IPS DF 4.7 (cell line): ENCODE data around the gene NCAPG2.

Experiments used
- DNase-seq: peaks from one replicate; pipeline ENCODE4 v3.0.0-alpha.2; 2013; ENCODE audit warnings: low spot score; ENCODE audit errors: extremely low read depth

Gene NCAPG2, protein sequence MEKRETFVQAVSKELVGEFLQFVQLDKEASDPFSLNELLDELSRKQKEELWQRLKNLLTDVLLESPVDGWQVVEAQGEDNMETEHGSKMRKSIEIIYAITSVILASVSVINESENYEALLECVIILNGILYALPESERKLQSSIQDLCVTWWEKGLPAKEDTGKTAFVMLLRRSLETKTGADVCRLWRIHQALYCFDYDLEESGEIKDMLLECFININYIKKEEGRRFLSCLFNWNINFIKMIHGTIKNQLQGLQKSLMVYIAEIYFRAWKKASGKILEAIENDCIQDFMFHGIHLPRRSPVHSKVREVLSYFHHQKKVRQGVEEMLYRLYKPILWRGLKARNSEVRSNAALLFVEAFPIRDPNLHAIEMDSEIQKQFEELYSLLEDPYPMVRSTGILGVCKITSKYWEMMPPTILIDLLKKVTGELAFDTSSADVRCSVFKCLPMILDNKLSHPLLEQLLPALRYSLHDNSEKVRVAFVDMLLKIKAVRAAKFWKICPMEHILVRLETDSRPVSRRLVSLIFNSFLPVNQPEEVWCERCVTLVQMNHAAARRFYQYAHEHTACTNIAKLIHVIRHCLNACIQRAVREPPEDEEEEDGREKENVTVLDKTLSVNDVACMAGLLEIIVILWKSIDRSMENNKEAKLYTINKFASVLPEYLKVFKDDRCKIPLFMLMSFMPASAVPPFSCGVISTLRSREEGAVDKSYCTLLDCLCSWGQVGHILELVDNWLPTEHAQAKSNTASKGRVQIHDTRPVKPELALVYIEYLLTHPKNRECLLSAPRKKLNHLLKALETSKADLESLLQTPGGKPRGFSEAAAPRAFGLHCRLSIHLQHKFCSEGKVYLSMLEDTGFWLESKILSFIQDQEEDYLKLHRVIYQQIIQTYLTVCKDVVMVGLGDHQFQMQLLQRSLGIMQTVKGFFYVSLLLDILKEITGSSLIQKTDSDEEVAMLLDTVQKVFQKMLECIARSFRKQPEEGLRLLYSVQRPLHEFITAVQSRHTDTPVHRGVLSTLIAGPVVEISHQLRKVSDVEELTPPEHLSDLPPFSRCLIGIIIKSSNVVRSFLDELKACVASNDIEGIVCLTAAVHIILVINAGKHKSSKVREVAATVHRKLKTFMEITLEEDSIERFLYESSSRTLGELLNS

DNA sequence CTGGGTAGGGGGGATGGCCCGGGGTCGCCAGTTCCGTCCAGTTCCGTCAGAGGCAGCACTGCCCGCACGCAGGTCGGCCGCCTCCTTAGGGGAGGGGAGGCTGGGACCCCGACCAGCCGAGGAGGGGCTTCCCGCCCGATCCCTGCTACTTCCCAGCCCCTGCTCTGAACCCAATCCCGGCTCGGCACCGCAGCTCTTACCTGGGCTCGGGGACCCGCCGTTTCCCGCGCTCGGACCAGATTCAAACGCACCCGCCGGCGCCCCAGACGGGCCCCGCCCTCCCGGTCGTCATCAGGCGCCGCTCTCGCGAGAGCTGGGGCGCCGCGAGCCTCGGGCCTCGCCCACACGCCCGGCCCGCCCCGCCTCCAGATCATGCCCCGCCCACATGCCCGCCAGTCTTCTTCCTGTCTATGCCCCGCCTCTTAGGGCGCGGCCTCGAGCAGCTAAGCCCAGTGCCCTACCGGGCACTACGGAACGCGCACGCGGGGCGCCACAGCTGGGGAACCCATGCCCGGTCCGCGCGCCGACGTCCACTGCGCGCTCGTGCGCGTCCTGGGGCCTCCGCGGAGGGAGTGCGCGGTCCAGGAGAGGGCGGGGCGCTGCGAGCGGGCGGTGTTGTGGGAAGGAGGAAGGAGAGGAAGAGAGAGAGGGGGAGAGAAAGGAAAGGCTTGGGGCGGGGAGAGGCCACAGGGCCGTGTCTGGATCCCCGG, at the start of gene NCAPG2:
NCAPG2 (minus strand) TSS at position 281 of the 710 bp plus-strand sequence. CDS start 2,905 bp downstream, outside the sequence.
- DNase-seq = peak; percentile 44

DNA sequence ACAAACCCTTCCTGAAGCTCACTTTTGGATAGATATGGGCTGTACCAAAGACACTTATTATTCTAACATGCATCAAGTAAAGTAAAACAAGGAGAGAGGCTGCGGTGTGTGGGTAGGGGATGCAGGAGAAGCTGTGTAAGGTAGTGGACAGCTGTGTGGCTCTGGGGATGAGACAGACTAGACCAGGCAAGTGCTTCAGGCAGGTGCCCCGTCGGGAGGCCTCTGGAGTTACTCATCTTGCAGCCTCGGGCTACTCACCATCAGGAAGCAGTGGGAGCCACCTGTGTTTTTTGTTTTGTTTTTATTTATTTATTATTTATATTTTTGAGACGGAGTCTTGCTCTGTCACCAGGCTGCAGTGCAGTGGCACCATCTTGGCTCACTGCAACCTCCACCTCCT, 49.3 kb upstream of the NCAPG2 start:
- DNase-seq = no peak

DNA sequence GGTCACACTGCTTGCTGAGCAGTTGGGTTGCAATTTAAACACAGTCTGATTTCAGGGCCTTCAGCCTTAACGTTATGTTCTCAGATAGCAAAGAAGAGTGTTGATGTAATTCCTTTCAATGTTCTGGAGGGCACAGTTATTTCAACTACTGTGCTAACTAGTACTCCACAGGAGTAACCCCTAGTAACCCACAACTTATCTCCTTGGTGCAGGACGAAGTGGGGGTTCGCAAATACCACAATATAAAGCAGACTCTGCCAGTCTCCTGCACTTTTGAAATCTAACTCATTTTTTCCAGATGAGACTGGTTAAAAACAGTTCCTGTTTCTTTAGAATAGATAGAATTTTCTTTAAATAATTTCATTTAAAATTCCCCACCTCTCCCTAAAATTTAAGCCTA, 47.1 kb upstream of the NCAPG2 start:
- DNase-seq = no peak

DNA sequence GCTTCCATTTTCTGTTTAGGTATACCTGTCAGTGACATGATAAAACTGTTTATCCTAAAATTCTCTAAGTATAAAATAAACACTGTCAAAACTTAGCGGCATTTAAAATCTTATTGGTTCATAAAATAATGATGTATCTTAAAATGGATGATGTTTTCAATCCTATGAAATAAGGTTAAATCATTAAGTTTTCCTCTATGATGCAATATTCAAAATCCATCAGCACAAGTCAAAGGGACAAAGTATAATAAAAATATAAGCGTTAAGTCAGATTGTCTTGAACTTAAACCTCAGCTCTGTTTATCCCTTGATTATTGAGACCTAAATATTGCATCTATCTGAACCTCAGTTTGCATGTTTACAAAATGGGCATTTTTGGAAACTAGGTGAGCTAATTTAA, 46.6 kb upstream of the NCAPG2 start:
- no peak for DNase-seq

DNA sequence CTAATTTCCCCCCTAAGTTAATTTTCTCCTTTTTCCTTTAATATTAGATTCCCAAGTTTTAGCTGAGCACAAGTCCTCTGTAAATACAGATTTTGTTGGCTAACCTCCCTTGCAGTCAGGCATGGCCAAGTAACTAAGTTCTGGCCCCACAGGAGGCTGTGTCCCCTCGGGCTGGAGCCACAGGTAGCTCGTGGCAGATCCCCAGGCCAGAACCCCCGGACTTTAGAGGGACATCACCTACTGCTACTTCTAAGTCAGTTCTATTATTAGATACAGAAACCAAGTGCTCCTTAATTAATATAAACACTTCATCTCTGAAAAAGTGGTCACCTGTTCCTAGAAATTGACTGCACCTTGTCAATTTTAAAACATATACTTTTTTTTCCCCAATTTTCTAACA, 46.1 kb upstream of the NCAPG2 start:
- DNase-seq = no peak

DNA sequence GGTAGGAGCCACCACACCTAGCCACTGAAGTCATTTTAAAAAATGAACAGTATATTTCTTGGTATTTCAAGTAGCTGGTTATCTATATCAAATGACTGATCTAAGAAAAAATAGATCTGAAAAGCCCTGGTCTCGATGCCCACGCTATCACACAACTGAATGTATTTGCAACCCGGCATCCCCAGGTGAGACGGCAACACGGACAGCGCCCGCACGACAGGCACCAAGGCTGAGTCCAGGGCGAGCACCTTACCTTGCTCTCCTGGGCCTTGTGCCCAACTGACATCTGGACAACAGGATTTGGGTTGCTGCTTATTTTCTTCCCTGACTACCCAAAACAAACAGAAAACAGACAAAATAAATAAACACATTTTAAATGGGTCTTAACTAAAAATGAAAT, 44.8 kb upstream of the NCAPG2 start:
- no peak for DNase-seq

DNA sequence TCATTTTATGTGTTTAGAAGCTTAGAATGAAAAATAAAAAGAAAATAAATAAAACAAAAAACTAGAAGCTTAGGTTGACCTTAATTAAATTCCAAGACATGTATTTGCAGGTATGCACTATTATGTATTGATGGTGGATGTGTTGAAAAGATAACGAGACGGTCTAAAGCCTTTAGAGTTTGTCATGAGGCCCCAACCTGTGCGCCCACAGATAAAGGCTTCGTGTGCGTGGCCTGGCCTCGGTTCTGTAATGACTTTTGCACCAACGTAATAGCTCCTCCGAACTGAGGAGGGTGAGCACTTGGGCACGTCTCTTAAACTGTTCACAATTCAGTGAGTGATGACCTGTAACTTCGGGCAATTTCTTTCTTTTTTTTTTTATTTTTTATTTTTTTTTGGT, 43.7 kb upstream of the NCAPG2 start:
- no peak for DNase-seq

DNA sequence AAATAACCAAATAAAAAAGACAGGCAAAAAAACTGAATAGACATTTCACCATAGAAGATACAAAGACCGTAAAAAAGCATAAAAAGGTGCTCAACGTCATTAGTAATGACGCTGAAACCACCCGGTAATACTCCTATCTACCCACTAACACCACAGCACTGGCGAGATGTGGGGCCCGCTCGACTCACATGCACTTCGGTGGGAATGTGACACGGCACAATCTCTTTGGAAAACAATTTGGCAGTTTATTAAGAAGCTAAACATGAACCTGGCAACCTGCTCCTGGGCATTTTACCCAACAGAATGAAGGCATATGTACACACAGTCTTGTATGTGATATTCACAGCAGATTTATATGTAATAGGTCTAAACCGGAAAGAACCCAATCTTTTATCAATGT, 42.8 kb upstream of the NCAPG2 start:
- DNase-seq = no peak

DNA sequence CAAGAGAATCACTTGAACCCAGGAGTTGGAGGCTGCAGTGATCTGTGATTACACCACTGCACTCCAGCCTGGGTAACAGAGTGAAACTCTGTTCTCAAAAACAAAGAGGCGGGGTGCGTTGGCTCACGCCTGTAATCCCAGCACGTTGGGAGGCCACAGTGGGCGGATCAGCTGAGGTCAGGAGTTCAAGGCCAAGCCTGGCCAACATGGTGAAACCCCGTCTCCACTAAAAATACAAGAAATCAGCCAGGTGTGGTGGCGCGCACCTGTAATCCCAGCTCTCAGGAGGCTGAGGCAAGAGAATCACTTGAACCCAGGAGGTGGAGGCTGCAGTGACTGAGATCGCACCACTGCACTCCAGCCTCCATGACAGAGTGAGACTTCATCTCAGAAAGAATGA, 42.4 kb upstream of the NCAPG2 start:
- DNase-seq = no peak

DNA sequence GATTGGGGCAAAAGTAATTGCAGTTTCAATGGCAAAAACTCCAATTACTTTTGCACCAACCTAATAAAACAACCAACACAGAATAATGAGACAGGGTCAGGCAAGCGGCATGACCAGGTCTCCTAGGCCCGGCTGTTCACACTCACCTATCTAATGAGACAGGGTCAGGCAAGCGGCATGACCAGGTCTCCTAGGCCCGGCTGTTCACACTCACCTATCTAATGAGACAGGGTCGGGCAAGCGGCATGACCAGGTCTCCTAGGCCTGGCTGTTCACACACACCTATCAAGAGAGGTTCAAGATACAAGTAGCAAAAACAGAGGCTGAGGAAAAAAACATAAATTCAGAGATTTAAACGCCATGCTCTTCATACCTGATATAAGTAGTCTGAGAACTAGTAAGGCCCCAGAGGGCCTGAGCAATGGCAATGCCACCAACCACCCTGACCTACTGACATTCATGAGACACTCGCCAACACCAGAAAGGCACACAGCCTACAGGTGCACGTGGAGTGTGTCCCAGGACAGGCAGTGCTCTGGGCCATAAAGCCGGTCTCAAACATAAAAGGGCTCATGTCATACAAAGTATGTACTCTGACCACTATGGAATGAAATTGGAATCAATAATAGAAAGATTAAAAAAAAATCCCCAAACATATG, 40.6 kb upstream of the NCAPG2 start:
- no peak for DNase-seq

DNA sequence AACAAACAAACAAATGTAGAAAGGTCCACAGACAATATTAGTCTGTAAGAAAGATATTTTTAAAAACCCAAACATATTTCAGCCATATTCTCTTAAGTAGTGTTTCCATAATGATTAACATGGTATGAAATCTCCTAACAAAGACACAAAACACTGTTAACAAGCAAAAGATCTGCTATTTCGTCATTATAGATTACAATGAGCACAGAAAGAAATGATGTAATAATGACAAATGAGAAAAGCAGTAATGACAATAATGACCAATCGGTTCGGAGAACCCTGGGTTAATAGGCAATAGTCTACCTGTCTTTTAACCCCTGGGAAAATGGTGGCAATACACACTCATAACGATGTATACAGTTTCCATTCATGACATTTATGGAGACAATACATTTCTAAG, 39.5 kb upstream of the NCAPG2 start:
- DNase-seq = no peak

DNA sequence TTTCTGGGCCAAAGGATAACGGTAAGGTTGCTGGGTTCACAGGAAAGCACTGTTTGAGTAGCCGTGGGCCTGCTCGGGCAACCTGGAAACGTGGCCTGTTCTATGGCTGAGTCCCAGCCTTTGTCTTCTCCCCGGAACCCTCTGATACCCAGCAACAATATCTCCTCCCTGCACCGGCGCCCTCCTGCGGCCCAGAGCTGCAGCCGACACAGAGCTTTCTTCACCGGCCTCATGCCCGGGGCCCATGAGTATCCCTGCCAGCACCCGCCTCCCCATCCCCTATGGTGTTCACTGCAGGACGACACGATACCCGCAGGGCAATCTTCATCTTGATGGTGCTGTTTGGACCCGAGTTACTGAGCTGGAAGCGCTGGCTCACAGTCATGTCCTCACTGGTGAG, 38.6 kb upstream of the NCAPG2 start:
- DNase-seq = peak; percentile 2

DNA sequence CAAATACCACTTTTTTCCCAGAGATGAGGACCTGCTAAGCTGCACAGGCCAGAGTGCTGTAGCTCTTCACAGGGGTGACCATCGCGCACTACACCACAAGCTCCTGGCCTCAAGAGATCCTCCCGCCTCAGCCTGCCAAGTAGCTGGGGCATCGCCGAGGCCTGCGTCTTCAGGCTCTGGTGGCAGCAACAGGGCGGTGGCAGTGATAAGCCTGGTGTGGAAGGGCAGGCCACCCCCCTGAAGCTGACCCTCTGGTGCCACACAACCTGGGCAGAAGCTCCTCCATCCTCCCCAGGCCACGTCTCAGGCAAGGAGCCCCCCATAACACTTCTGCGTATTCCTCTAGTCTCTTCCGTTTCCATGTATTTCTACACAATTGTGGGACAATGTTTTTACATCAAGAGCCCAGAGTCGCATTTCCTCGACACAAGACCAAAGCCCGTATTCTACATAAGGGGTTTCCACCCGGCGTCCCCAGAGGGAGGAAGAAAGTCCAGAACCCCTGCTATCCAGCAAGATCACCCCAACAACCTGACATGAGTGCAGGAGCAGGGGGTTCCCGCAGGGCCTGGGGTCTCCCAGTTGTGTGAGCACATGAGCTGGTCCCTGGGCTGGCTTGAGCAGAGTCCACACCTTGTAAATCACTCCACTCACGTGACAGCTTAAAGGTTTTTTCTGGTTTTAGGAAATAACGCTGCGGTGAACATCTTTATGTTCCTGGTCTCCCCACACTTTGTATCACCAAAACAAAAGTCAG, 37.6 kb upstream of the NCAPG2 start:
- DNase-seq = no peak

DNA sequence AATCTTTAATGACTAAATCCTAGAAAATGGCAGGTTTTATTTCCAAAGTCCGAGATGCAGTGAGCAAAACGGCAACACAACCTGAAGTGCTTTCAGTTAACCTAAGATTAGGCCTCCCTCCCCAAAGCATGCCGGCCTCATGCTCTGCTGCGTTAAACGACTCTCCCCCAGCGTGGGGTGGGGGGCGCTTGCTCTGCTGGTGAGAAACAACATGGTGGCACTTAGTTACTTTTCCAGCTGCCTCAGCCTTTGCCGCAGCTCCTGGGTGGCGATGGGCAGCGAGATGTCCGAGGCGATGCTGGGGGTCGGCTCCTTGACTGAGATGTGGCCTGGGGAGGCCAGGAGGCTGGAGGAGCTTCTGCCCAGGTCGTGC, 36.7 kb upstream of the NCAPG2 start:
- DNase-seq = no peak

DNA sequence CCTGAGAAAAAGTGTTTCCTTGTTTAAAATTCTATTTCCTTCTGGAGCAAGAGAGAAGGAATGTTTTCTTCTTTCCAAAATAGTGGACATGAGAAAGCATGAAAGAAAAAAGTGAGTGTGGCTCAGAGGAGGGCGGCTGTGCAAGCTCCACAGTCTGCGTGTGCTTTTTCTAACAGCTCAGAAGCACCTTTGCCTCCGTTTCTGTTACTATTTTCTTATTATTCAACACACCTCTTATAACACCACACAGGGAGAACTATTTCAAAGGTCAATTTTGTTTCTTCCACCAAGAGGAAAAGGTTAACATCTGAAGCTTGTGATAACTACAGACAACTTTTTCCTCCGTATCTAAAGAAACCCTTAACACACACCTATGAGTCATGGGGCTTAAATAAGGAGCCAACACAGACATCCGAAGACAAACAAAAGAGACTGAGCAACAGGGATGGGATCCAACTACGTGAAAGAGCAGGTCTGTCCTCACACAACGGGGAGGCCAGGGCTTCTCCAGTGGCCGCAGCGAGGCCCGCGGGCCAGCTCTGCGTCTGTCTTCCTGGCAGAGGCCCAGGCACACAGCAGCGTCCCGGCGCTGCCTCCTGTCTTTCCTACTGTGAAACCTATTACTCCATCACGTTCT, 36.2 kb upstream of the NCAPG2 start:
- no peak for DNase-seq

DNA sequence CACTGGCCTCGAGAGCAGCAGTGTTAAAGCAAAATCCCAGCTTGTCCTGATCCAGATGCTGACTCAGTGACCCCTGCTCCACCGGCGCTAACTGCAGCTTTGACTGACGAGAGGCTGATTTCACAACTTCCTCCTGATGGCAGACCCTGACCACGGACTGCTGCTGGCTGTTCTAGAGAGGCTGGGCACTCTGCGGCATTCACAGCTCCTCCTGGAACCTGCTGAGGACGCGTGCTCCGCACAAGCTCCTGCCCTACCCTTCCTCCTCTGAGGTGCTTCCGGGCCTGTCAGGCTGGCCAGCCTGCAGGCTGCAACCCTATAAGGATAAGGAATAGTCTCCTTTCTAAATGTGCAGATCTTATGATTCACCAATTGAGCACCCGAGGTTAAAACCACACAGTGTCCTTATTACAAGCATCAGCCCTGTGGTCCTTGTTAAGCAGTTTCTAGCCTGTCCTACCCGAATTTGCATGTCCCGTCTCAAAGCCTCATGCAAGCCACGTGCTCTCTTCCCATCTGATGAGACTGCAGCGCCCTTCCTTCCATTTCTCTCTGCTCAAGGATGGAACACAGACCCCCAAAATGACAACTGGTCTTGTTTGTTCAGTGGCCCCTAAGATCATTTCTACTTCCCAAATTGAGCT, 35.5 kb upstream of the NCAPG2 start:
- DNase-seq = no peak

DNA sequence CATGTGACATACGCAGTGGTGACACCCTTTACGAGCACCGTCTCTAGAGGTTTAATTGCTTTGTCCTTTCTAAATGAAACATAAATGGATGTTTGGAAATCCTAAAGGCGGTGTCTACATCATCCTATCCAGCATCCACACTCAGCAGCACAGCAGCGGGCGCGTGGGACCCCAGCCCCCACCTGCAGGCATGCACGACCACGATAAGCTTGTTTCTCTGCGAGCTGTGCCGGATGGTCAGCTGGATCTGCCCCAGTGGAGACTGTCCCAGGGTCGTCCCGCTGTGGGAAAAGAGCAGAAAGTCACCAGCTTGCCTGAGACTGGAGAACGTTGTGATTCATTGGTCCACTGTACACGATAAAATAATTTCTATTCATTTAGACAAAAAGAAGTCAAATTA, 34.2 kb upstream of the NCAPG2 start:
- no peak for DNase-seq

DNA sequence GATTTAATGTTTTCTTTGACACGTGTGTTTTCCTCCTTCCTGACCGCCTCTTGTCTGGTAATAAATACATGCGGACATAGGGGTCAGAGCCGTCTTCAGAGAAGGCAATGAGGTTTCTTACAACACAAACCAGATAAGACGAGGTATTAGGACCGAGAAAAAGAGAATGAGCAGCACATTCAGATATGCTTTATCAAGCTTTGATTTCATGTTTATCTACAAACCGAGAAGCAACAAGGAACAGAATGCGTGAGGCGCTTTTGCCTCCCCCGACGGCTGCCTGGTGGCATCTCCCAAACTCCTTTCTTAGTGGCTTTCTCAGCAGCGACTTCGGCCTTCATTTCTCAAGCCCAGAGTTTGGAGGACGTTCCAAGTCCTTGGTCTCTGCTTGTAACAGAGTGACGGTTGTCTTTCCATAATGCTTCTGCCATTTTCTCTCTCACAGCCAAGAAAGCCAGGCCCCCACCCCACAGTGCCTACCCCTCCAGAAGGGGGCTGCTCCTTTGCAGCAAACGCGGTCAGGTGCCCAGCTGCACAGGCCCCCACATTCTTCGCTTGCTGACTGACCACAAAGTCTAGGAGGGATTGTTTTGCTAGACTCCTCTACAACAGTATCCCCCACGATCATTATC, 32.6 kb upstream of the NCAPG2 start:
- no peak for DNase-seq

DNA sequence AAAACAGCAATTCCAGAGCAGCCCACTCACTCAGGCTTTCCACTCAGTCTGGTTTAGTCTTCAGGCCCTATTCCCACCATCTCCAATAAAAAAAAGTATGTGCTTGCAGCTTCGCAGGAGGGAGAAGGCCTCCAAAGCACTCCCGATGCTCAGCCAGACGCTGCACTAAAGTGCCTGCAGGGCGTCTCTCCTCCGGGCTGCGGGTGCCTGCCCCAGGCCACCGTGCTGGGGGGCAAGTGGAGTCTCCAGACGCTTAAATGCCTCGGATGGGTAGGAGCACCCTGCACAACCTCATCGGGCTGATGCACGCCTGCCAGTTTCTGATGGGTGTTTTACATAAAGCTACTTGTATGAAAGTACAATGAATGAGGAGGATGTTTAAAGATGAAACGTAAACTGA, 31.3 kb upstream of the NCAPG2 start:
- DNase-seq = no peak
